ENCODE data around the gene OR2AG1. TPM values are rescaled to one million over a fixed set of nuclear protein-coding genes. Genes with fewer than 3 reads are reported as not detected.

OR2AG1 gene
- total RNA-seq, 1 donor from 2014 or later = not detected

- Histone ChIP-seq H3K27me3 (no peaks in the 10 kb centered on the region), H3K4me1 (no peaks in the 10 kb centered on the region), H3K4me3 (no peak overlapping the region), H3K36me3 (no peaks in the 10 kb centered on the region), H3K27ac (no peak overlapping the region), H3K9me3 (no peaks in the 10 kb centered on the region)
- TF ChIP-seq CTCF (IDR thresholded peaks at IDR 0.05) (no peak), POLR2A (IDR thresholded peaks at IDR 0.05) (no peak), POLR2AphosphoS5 (IDR thresholded peaks at IDR 0.05; ENCODE audit: insufficient read depth in 1 of 2, low read depth in 1 of 2) (no peak)
- DNase-seq (ENCODE audit: extremely low spot score in 2 of 2) = no peak
- intact Hi-C loops (cut with DNase I) = no loop called here
Measured at GRCh38 chr11:6755953-6756347, 26.9 kb upstream of the OR2AG1 start.

GRCh38 chr11:6757373-6757967 lies 25.4 kb upstream of the OR2AG1 start:
- intact Hi-C loops (cut with DNase I) = no loop called here

GRCh38 chr11:6771926-6772893 lies 10.6 kb upstream of the OR2AG1 start, which contains the start of gene OR2AG2:
Gene OR2AG2, minus strand, starts transcription at chr11:6771976. Its CDS starts 3,019 bp downstream, at chr11:6768957.
- Histone ChIP-seq H3K9me3 (no peaks in the 10 kb centered on the region), H3K36me3 (no peaks in the 10 kb centered on the region), H3K27me3 (no peaks in the 10 kb centered on the region), H3K27ac (no peak within 1 kb of the TSS), H3K4me1 (no peaks in the 10 kb centered on the region), H3K4me3 (no peak within 1 kb of the TSS)
- DNase-seq (ENCODE audit: extremely low spot score in 2 of 2) = no peak
- intact Hi-C loops (cut with DNase I) = no loop called here
- no peak for TF ChIP-seq CTCF (IDR thresholded peaks at IDR 0.05)
- no peak for TF ChIP-seq POLR2AphosphoS5 (IDR thresholded peaks at IDR 0.05; ENCODE audit: insufficient read depth in 1 of 2, low read depth in 1 of 2)
- no peak for TF ChIP-seq POLR2A (IDR thresholded peaks at IDR 0.05)

More at GRCh38 chr11:6757373-6757967, 25.4 kb upstream of the OR2AG1 start:
- Histone ChIP-seq H3K9me3 (no peaks in the 10 kb centered on the region), H3K4me1 (no peaks in the 10 kb centered on the region), H3K27ac (no peak overlapping the region), H3K27me3 (no peaks in the 10 kb centered on the region), H3K36me3 (no peaks in the 10 kb centered on the region), H3K4me3 (no peak overlapping the region)
- DNase-seq (ENCODE audit: extremely low spot score in 2 of 2) = no peak
- TF ChIP-seq POLR2AphosphoS5 (IDR thresholded peaks at IDR 0.05; ENCODE audit: insufficient read depth in 1 of 2, low read depth in 1 of 2) = no peak
- peak; percentile 22 to 37 (median 34) for TF ChIP-seq CTCF (IDR thresholded peaks at IDR 0.05)

- Histone ChIP-seq H3K4me3 (no peak overlapping the region), H3K36me3 (no peaks in the 10 kb centered on the region), H3K27ac (no peak overlapping the region), H3K4me1 (no peaks in the 10 kb centered on the region), H3K9me3 (no peaks in the 10 kb centered on the region), H3K27me3 (no peaks in the 10 kb centered on the region)
- intact Hi-C loops (cut with DNase I) = no loop called here
- no peak for TF ChIP-seq POLR2AphosphoS5 (IDR thresholded peaks at IDR 0.05; ENCODE audit: insufficient read depth in 1 of 2, low read depth in 1 of 2)
- DNase-seq (ENCODE audit: extremely low spot score in 2 of 2) = no peak
Measured at GRCh38 chr11:6778518-6778917, 4.3 kb upstream of the OR2AG1 start.

GRCh38 chr11:6780829-6781228 lies 2.0 kb upstream of the OR2AG1 start:
- TF ChIP-seq POLR2AphosphoS5 (IDR thresholded peaks at IDR 0.05; ENCODE audit: insufficient read depth in 1 of 2, low read depth in 1 of 2) (no peak), CTCF (IDR thresholded peaks at IDR 0.05) (no peak), POLR2A (IDR thresholded peaks at IDR 0.05) (no peak)
- H3K4me3 ChIP-seq = no peak overlapping the region
- H3K9me3 ChIP-seq = no peaks in the 10 kb centered on the region
- no peaks in the 10 kb centered on the region for H3K27me3 ChIP-seq
- no peaks in the 10 kb centered on the region for H3K4me1 ChIP-seq
- H3K27ac ChIP-seq = no peak overlapping the region
- no peak for DNase-seq (ENCODE audit: extremely low spot score in 2 of 2)
- no peaks in the 10 kb centered on the region for H3K36me3 ChIP-seq
- intact Hi-C loops (cut with DNase I) = no loop called here

All from vagina (tissue), 2 donors.